K562 (cell line): Measurements from ENCODE around the gene NPIPA5. TPM values are rescaled to one million over a fixed set of nuclear protein-coding genes. Genes with fewer than 3 reads are reported as not detected.
"Not testable (repeated sequence)": the region's sequence is repeated elsewhere in the genome, so short reads cannot be mapped to it uniquely, and the experiment has no call there.

Experiments used
- ATAC-seq: fragments of 200-7000 bp; cut with Tn5 transposase; 3 replicates; pipeline ENCODE4 v1.9.1; 2020; ENCODE audit warnings: moderate library complexity
- Bru-seq: library from RNA; stranded (reverse); fragments of 400-500 nt; gene quantifications from one replicate; lab custom pipeline; 2021; lab: Mats Ljungman, UMichigan
- BruChase-seq, 2 experiments: library from RNA; stranded (reverse); fragments of 400-500 nt; gene quantifications; one replicate each; lab custom pipeline; 2021; lab: Mats Ljungman, UMichigan
- BruUV-seq: library from RNA; stranded (reverse); fragments of 400-500 nt; replicated peaks from 2 replicates; lab custom pipeline; 2021; lab: Mats Ljungman, UMichigan
- CTCF ChIA-PET: fragments of 300-600 bp; formaldehyde crosslinking; extraction: SDS; loops from one replicate; lab custom pipeline; 2021; ENCODE audit warnings: low intra/inter-chr PET ratio; lab: Yijun Ruan, JAX
- POLR2A ChIA-PET: fragments of 300-600, 350-650 bp; sonication (Branson Sonifier 250); formaldehyde crosslinking; extraction: SDS; loops from one replicate; lab custom pipeline; 2021; ENCODE audit warnings: antibody characterized with exemption, inconsistent platforms; lab: Yijun Ruan, JAX
- DNase-seq, 4 experiments: peaks; one replicate each; pipeline versions ENCODE4 v3.0.0 to v3.0.0-alpha.2; 2011 to 2018; ENCODE audit warnings: low spot score in 3 of 4, mixed read lengths in 3 of 4; ENCODE audit errors: extremely low read depth in 1 of 4
- FAIRE-seq: peaks from 2 replicates; lab custom pipeline; 2011; peaks lifted over from hg19 to GRCh38; lab: Jason Lieb, UNC
- H2AFZ ChIP-seq: 2 replicates; pipeline ENCODE4 v1.6.0; 2011; ENCODE audit warnings: low read depth, low read length, control low read depth, inconsistent platforms
- H3K27ac ChIP-seq: fragments of 200-600 bp; 3 replicates; pipeline ENCODE4 v1.8.0; 2011; ENCODE audit warnings: low read depth, mild to moderate bottlenecking, control low read depth, inconsistent platforms, low read length, moderate library complexity, mixed read lengths; ENCODE audit errors: extremely low read depth
- H3K27me3 ChIP-seq, 2 experiments: fragments of 300-600 bp in 1 of 2; 2 replicates in 1 of 2; 3 replicates in 1 of 2; pipeline versions ENCODE4 v1.6.0 to v1.8.0; 2011; ENCODE audit warnings: inconsistent platforms in 2 of 2, low read length in 2 of 2, mild to moderate bottlenecking in 1 of 2, mixed read lengths in 1 of 2, moderate library complexity in 1 of 2; ENCODE audit not compliant: control insufficient read depth in 2 of 2, insufficient read depth in 2 of 2
- H3K36me3 ChIP-seq: fragments of 300-600 bp; 3 replicates; pipeline ENCODE4 v1.8.0; 2011; ENCODE audit warnings: mild to moderate bottlenecking, low read length, inconsistent platforms; ENCODE audit not compliant: control insufficient read depth, insufficient read depth
- H3K4me1 ChIP-seq, 2 experiments: fragments of 200-600 bp in 1 of 2; replicated peaks in 1 of 2; 2 replicates in 1 of 2; 3 replicates in 1 of 2; pipeline versions ENCODE4 v1.5.1 to v1.8.0; 2011; ENCODE audit warnings: inconsistent platforms in 2 of 2, low read length in 2 of 2, mild to moderate bottlenecking in 1 of 2, mixed read lengths in 1 of 2, moderate library complexity in 1 of 2; ENCODE audit not compliant: control insufficient read depth in 2 of 2, insufficient read depth in 2 of 2
- H3K4me2 ChIP-seq: 2 replicates; pipeline ENCODE4 v1.6.1; 2011; ENCODE audit warnings: low read length, control low read depth, inconsistent platforms, mixed read lengths; ENCODE audit not compliant: insufficient read depth
- H3K4me3 ChIP-seq: fragments of 200-600 bp; sonication (generic), shearing (Covaris generic); 2 replicates; pipeline ENCODE4 v1.5.1; 2016; ENCODE audit warnings: control low read depth, inconsistent platforms
- H3K79me2 ChIP-seq: fragments of 200-600 bp; 3 replicates; pipeline ENCODE4 v1.8.0; 2011; ENCODE audit warnings: low read length, inconsistent platforms; ENCODE audit not compliant: control insufficient read depth, insufficient read depth
- H3K9ac ChIP-seq, 2 experiments: 2 replicates each; pipeline versions ENCODE4 v1.6.0 to v1.6.1; 2011; ENCODE audit warnings: low read depth in 2 of 2, low read length in 2 of 2, control low read depth in 1 of 2, inconsistent platforms in 1 of 2, mild to moderate bottlenecking in 1 of 2, mixed read lengths in 1 of 2; ENCODE audit not compliant: insufficient read depth in 1 of 2
- H3K9me1 ChIP-seq: one replicate; pipeline ENCODE4 v1.6.0; 2011; ENCODE audit warnings: inconsistent platforms, mild to moderate bottlenecking, low read length, moderate library complexity; ENCODE audit not compliant: control insufficient read depth, insufficient read depth
- H3K9me3 ChIP-seq: replicated peaks from 2 replicates; pipeline ENCODE4 v1.5.1; 2011; ENCODE audit warnings: low read depth, low read length, inconsistent platforms; ENCODE audit not compliant: control insufficient read depth, insufficient read depth
- H4K20me1 ChIP-seq: replicated peaks from 2 replicates; pipeline ENCODE4 v1.6.1; 2011; ENCODE audit warnings: low read length, inconsistent platforms, mixed read lengths; ENCODE audit not compliant: control insufficient read depth, insufficient read depth
- WGBS: fragments of 100-300 bp; shearing (Covaris generic); methylation state at CpG from one replicate; pipeline ENCODE4 v1.1.6; 2016; ENCODE audit warnings: low coverage, mixed read lengths; ENCODE audit not compliant: insufficient coverage; ENCODE audit errors: missing lambda C conversion rate; 5-methylcytosine and 5-hydroxymethylcytosine counted together
- in situ Hi-C: fragments of 300-500 bp; cut with MboI; formaldehyde crosslinking; loops from 4 replicates; pipeline ENCODE4 v1.15.0; 2018; ENCODE audit warnings: inconsistent platforms, mixed read lengths
- intact Hi-C: fragments of 100-400 bp; cut with micrococcal nuclease; formaldehyde crosslinking; loops from 2 replicates; pipeline ENCODE4 v1.14.2; 2022
- long read RNA-seq, 3 experiments: library from polyadenylated mRNA in 2 of 3; library from RNA in 1 of 3; unstranded in 2 of 3; stranded (forward) in 1 of 3; transcript quantifications; one replicate each; pipeline ENCODE4 v2.0.0, GENCODE V29; 2019 to 2022
- polyA minus RNA-seq, 3 experiments: library from RNA; depleted of rRNA, polyadenylated mRNA; stranded (reverse); fragments of >200 nt; gene quantifications; 2 replicates each; pipeline ENCODE4 v1.2.3, GENCODE V29; 2011
- polyA plus RNA-seq, 8 experiments: library from polyadenylated mRNA; depleted of rRNA in 4 of 8; stranded (reverse) in 5 of 8; unstranded in 3 of 8; fragments of >200 nt; fragmentation: Nextera tagmentation in 2 of 8; fragmentation: Illumina TruSeq in 1 of 8; extraction: Ambion mirVana in 2 of 8; extraction: Trizol in 1 of 8; gene quantifications; 2 replicates each; pipeline versions ENCODE4 v1.2.1 to v1.2.3, GENCODE V29; 2011 to 2014; ENCODE audit warnings: inconsistent platforms in 1 of 8, missing spikeins in 1 of 8
- total RNA-seq, 7 experiments: library from RNA; depleted of rRNA in 6 of 7; stranded (reverse); fragments of >200 nt in 6 of 7; fragmentation: Illumina TruSeq in 2 of 7; extraction: Trizol in 2 of 7; gene quantifications; 2 replicates each; pipeline versions ENCODE4 v1.2.1 to v1.2.3, GENCODE V29; 2011 to 2021; ENCODE audit warnings: low replicate concordance in 1 of 7

NPIPA5 gene
- 31.1 and 34.9 TPM in 2 replicates for total RNA-seq (2011; cell fraction: chromatin; rRNA removed; ENCODE audit: low replicate concordance)
- 12.1 and 14.3 TPM in 2 replicates for total RNA-seq (2011; cell fraction: nucleolus; rRNA removed)
- 15.1 and 15.8 TPM in 2 replicates for total RNA-seq (2011; cell fraction: nucleoplasm; rRNA removed)
- total RNA-seq (2014; rRNA removed) (2.2 and 2.4 TPM in 2 replicates), total RNA-seq (2014; rRNA removed; fragmentation: Illumina TruSeq; extraction: Trizol) (4.7 and 6.2 TPM in 2 replicates), total RNA-seq (2015; rRNA removed; fragmentation: Illumina TruSeq; extraction: Trizol) (6.6 and 7.7 TPM in 2 replicates), total RNA-seq (2021) (4.4 and 5.2 TPM in 2 replicates), polyA plus RNA-seq (2011; rRNA removed) (8.6 and 10.1 TPM in 2 replicates), polyA plus RNA-seq (2014; fragmentation: Illumina TruSeq; extraction: Trizol) (10.7 and 17.0 TPM in 2 replicates), polyA plus RNA-seq (2014; fragmentation: Nextera tagmentation; extraction: Ambion mirVana) (1 to 10 TPM; 3.5 to 4.1 TPM), polyA plus RNA-seq (2014; rRNA removed) (5.5 and 5.6 TPM in 2 replicates), polyA minus RNA-seq (2011; rRNA and poly(A)+ RNA removed) (1.9 and 2.5 TPM in 2 replicates), Bru-seq, nascent RNA (percentile 28 among the genes with signal in this experiment), BruChase-seq, experiment 1, labeled RNA remaining after a 2-hour chase (percentile 30 among the genes with signal in this experiment), BruChase-seq, experiment 2, labeled RNA remaining after a 6-hour chase (percentile 36 among the genes with signal in this experiment)
- 8.0 and 10.8 TPM in 2 replicates for polyA plus RNA-seq (2011; cell fraction: cytosol; rRNA removed)
- polyA plus RNA-seq (2011; cell fraction: nucleus; rRNA removed) = 56.7 and 60.3 TPM in 2 replicates
- polyA plus RNA-seq (2012) = 12.5 and 25.4 TPM in 2 replicates
- not detected in 2 replicates for polyA minus RNA-seq (2011; cell fraction: cytosol; rRNA and poly(A)+ RNA removed)
- 1.1 and 3.3 TPM in 2 replicates for polyA minus RNA-seq (2011; cell fraction: nucleus; rRNA and poly(A)+ RNA removed)
- long read RNA-seq, experiment 1, partial matches to known transcripts = 1 of 2 reads
- long read RNA-seq, experiment 1, other reads (novel, unspliced or antisense) = 1 of 2 reads
- long read RNA-seq, experiment 2 = 0 reads
- long read RNA-seq, experiment 3 = 0 reads

DNA sequence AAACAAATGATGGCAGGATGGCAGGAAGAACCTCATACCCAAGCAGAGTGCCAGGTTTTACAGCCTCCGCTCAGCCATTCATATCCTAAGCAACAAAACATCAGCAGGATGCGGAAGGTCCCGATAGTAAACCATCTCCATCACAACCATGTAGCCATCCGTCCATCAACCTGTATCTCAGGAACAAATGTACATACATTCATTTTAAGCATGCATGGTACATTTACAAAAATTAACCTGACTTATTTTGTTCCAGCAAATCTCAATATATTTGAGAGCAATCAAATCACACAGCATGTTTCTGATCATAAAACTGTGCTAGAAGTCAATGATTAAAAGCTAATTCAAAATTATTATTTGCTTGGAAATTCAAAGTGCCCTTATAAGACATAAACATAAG lies at the start of gene NPIPA5:
TSS of gene NPIPA5 (minus strand) at position 101 of the 400 bp plus-strand sequence. CDS start at position 101, 0 bp downstream.
- H3K4me1 ChIP-seq, POLR2A ChIA-PET, H2AFZ ChIP-seq, H3K4me2 ChIP-seq, H3K36me3 ChIP-seq, H4K20me1 ChIP-seq, intact Hi-C loops, BruUV-seq, H3K27me3 ChIP-seq, H3K4me3 ChIP-seq, H3K9ac ChIP-seq, H3K27ac ChIP-seq, DNase-seq, in situ Hi-C loops, ATAC-seq, H3K9me3 ChIP-seq, CTCF ChIA-PET, FAIRE-seq, H3K79me2 ChIP-seq, H3K9me1 ChIP-seq: not testable (repeated sequence)
- no CpG with 5 or more reads among the region's 4 CpGs for WGBS
